Measurements from ENCODE around the gene HOXA4. TPM values are rescaled to one million over a fixed set of nuclear protein-coding genes. Genes with fewer than 3 reads are reported as not detected.

The HOXA4 gene
- total and polyA plus RNA-seq, 2 of the 8 experiments (the other 6 are each of a cell fraction or from before 2014, with no cell fraction given) = not detected

DNA sequence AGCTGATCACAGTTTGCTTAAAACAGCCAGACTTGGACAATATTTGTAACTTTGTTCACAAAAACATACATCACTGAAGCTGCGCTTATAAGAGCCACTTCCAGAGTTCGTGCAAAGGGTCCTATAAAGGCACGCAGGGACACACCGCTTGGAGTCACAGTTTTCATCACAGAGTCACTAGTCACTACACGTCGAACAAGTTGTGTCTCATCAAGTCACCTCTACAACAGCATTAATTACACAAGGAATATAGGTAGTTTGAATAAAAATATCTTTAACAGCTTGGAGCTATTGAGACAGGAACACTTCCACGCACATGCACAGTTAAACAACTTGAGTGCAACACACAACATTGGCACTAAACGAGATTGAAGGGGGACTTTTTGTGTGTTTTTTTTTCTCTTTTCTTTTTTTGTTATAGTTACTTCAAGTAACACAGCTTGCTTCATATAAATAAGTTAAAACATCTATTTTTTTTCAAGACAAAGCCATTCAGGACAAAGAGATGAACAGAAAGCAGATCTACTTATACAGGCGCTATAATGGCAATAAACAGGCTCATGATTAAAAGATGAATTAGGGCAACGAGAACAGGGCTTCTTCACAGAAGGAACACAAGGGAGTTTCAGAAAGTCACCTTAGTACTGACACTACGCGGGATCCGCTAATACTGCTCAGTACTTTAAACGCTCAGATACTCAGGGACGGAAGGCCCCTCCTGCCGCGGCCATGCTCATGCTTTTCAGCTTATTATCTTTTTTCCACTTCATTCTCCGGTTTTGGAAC, 10.8 kb upstream of the HOXA4 start:
- H3K18ac ChIP-seq (ENCODE audit: extremely low read depth, low read length) = no peak overlapping the region
- TF ChIP-seq TAF7 (optimal IDR thresholded peaks at IDR 0.05; ENCODE audit: borderline replicate concordance, low read depth, low read length) = no peak
- TF ChIP-seq FOSL1 (IDR thresholded peaks at IDR 0.05; ENCODE audit: insufficient read depth, low read depth, low read length) = no peak
- no peak overlapping the region for H2BK20ac ChIP-seq (ENCODE audit: low read length)
- no peak overlapping the region for H2BK15ac ChIP-seq (ENCODE audit: low read length)
- peaks cover 0 to 6% (median 0%) of the 10 kb centered on the region in 4 experiments; a peak in 1 of 8 replicates for H3K36me3 ChIP-seq (ENCODE audit: control insufficient read depth in 2 of 4, insufficient read depth in 4 of 4, low read length in 3 of 4)
- no peak overlapping the region for H3K4me3 ChIP-seq (ENCODE audit: extremely low read depth in 1 of 4, insufficient read depth in 2 of 4, low read depth in 3 of 4, low read length in 4 of 4)
- no peak overlapping the region for H2AFZ ChIP-seq (ENCODE audit: low read length)
- H2BK5ac ChIP-seq (ENCODE audit: low read depth, low read length) = no peak overlapping the region
- no peak overlapping the region for H3K9ac ChIP-seq (replicated peaks in 1 of 4; ENCODE audit: extremely low read depth in 1 of 4, low read depth in 3 of 4, low read length in 3 of 4)
- FAIRE-seq = no peak
- H2BK120ac ChIP-seq (replicated peaks; ENCODE audit: low read depth, low read length) = no peak overlapping the region
- H4K91ac ChIP-seq (replicated peaks; ENCODE audit: insufficient read length, low read length) = no peak overlapping the region
- no peak overlapping the region for H2BK12ac ChIP-seq (ENCODE audit: low read depth, low read length)
- no peaks in the 10 kb centered on the region for H3K79me1 ChIP-seq (ENCODE audit: low read depth, low read length)
- no peak overlapping the region for H3K27ac ChIP-seq (ENCODE audit: low read depth, low read length)
- H4K5ac ChIP-seq (ENCODE audit: insufficient read length, low read depth, low read length) = no peak overlapping the region
- CTCF ChIA-PET (ENCODE audit: partially characterized antibody) = interaction anchor here (0.6 to 12.5 kb wide), 20 partner anchors 9 to 871 kb away, joined by 3 to 123 read pairs (median 4); partner anchors contain the start of genes HOXA1, HOXA3 and HOXA7
- H3K27me3 ChIP-seq (replicated peaks in 1 of 4; ENCODE audit: control insufficient read depth in 3 of 4, extremely low read depth in 1 of 4, insufficient read depth in 3 of 4, low read length in 3 of 4) = peaks cover 97 to 100% (median 99%) of the 10 kb centered on the region in 4 experiments
- peaks cover 0 to 6% (median 3%) of the 10 kb centered on the region in 4 experiments; a peak in 4 of 7 replicates for H3K4me1 ChIP-seq (replicated peaks in 1 of 4; ENCODE audit: control insufficient read depth in 3 of 4, insufficient read depth in 4 of 4, low read length in 3 of 4)
- POLR2A ChIA-PET (ENCODE audit: partially characterized antibody) = no interaction called here
- H3K14ac ChIP-seq (ENCODE audit: insufficient read length) = no peak overlapping the region
- H2AK5ac ChIP-seq (ENCODE audit: low read depth, low read length) = no peak overlapping the region
- no peak overlapping the region; a peak in 1 of 4 replicates for H3K4me2 ChIP-seq (ENCODE audit: insufficient read depth in 1 of 2, low read depth in 2 of 2, low read length in 2 of 2)
- no peak overlapping the region for H4K8ac ChIP-seq (ENCODE audit: extremely low read depth, insufficient read depth, low read length)
- WGBS, 2 experiments (ENCODE audit: extremely low coverage in 1 of 2, insufficient coverage in 1 of 2, insufficient read length in 1 of 2, insufficient replicate concordance in 2 of 2, low coverage in 1 of 2, low lambda C conversion rate in 2 of 2, missing lambda C conversion rate in 1 of 2) = 38% methylated on average over 18 of the region's 18 CpGs; no CpG with 5 or more reads in 1 of the 2 experiments
- no peaks in the 10 kb centered on the region for H3K79me2 ChIP-seq (ENCODE audit: control insufficient read depth in 1 of 2, insufficient read depth in 2 of 2, low read length in 2 of 2)
- peaks cover 0 to 3% of the 10 kb centered on the region in 2 experiments; a peak in 1 of 4 replicates for H3K9me3 ChIP-seq (ENCODE audit: insufficient read depth in 2 of 2, low read depth in 1 of 2, low read length in 1 of 2)
- no peak overlapping the region for H3K4ac ChIP-seq (replicated peaks; ENCODE audit: insufficient read length, low read depth, low read length)
- no peak overlapping the region for H3K23ac ChIP-seq (ENCODE audit: insufficient read length)
- H4K20me1 ChIP-seq (replicated peaks in 1 of 2; ENCODE audit: control insufficient read depth in 1 of 2, insufficient read depth in 2 of 2, low read length in 2 of 2) = peaks cover 16 to 21% of the 10 kb centered on the region in 2 experiments
- H3K56ac ChIP-seq (replicated peaks; ENCODE audit: insufficient read length, low read depth, low read length) = no peak overlapping the region
- DNase-seq (ENCODE audit: low read depth in 1 of 2, low spot score in 2 of 2) = no peak
- peaks cover 9% of the 10 kb centered on the region for H3K23me2 ChIP-seq (ENCODE audit: low read depth, low read length)
